22Rv1 (cell line): Measurements from ENCODE around the gene ALG6.

ENCODE experiments used
- H3K27ac ChIP-seq: fragments of 450-650 bp; 2 replicates; pipeline ENCODE4 v1.5.1; 2017
- CTCF ChIP-seq: fragments of 450-650 bp; IDR thresholded peaks from 2 replicates; pipeline ENCODE4 v1.5.1; 2017; ENCODE audit warnings: mild to moderate bottlenecking
- ZFX ChIP-seq: fragments of 450-650 bp; IDR thresholded peaks from 2 replicates; pipeline ENCODE4 v1.6.1; 2017; ENCODE audit warnings: antibody characterized with exemption, borderline replicate concordance

ALG6 gene

GRCh38 chr1:63367215-63368103 lies at the start of gene ALG6:
Gene ALG6 (plus strand): TSS chr1:63367627. CDS start chr1:63370978, 3,351 bp downstream.
- H3K27ac ChIP-seq, result peak within 1 kb of the TSS; percentile 40
- TF ChIP-seq CTCF (0 out of 2 replicates have a peak, but pooled peaks have one; percentile 11), ZFX (no peak)

- no peak overlapping the region for H3K27ac ChIP-seq
- TF ChIP-seq CTCF (no peak), ZFX (no peak)
Measured at GRCh38 chr1:63317817-63318152, 49.6 kb upstream of the ALG6 start.

- TF ChIP-seq CTCF, result no peak
- TF ChIP-seq ZFX, result no peak
- H3K27ac ChIP-seq, result no peak overlapping the region
Measured at GRCh38 chr1:63318201-63318979, 49.0 kb upstream of the ALG6 start.

- TF ChIP-seq CTCF (no peak), ZFX (no peak)
- H3K27ac ChIP-seq, result no peak overlapping the region
Measured at GRCh38 chr1:63319046-63320021, 48.1 kb upstream of the ALG6 start.

DNA sequence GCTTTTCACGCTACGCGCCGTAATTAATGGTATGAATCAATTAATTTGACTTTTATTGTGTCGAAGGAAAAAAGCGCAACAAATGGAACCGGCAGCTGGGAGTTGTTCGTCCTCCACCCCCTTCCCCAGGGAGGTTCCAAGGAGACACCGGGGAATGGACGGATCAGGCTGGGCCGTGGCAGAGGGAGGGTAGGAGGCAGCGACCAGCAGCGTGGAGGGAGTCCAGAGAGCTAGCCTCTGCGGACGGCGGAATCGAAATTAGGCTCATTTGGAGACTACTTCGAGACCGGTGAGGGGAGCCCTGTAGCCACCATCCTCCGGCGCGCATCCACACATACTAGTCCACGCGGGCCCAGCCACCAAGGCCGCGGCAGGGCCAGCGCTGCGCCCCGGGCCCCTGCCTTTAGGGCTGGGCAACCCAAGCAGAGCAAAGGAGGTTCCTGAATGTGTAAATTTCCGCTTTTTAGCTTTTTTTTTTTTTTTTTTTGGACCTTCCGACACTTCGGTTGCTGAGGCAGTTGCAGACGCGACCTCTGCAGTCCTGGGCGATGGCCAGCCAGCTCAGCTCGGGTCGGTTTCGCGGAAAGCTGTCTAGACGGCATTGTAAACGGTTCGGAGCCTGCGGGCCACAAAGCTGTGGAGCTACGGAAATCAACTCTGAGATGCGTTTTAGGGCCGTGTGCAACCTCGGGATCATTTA lies 47.3 kb upstream of the ALG6 start:
- TF ChIP-seq CTCF (no peak), ZFX (no peak)
- H3K27ac ChIP-seq, result no peak overlapping the region

DNA sequence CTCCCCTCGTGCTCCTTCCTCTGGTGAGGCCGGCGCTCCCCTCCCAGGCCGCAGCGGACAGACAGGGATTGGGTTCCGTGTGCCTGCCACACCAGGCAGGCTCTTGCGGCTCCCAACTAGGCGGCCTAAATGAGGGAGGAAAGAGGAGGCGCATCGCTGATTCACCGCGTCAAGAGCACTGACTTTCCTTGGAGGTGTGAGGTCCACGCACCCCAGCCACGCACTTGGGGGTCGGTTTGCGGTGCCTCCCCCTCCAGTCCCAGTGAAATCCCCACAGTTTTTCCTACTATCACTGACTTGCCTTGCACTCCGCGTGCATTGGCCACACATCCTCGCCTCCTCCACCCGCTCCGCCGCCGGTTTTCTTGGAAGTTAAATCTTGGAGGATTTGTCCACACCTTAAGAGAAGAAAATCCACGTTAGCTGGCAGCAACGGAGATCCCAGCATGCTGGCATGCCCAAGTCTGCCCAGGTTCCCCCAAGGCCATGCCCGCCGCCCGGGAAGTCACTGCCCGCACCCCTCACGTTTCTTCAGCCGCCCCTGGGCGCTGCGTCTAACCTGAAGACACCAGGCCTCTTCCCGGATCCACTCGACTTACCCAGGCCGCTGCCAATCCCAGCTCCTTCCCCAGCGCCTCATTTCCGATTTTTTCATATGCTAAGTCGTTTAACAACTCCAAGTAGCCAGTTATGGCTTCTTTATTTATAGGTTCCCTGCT lies 46.2 kb upstream of the ALG6 start:
- H3K27ac ChIP-seq, result no peak overlapping the region
- no peak for TF ChIP-seq ZFX
- TF ChIP-seq CTCF, result no peak
